ENCODE data around the gene JCAD. TPM values are rescaled to one million over a fixed set of nuclear protein-coding genes. Genes with fewer than 3 reads are reported as not detected.

JCAD gene
- total and polyA plus RNA-seq, 2 of the 8 experiments (the other 6 are each of a cell fraction or from before 2014, with no cell fraction given) = 0.56 to 5.2 TPM

DNA sequence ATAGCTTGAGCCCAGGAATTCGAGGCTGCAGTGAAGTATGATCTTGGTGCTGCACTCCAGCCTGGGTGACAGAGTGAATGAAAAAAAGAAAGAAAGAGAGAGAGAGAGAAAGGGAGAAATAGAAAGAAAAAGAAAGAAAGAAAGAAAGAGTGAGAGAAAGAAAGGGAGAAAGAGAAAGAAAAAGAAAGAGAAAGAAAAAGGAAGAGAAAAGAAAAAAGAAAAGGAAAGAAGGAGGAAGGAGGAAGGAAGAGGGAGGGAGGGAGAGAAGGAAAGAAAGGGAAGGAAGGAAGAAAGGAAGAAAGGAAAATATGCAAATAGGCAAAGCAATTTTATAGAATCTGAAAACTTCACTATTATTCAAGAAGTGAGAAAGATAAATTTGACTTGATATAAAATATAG is 24.5 kb upstream of the JCAD start:
- no peak overlapping the region for H3K18ac ChIP-seq (ENCODE audit: extremely low read depth, low read length)
- no peak overlapping the region for H2BK5ac ChIP-seq (ENCODE audit: low read depth, low read length)
- H4K20me1 ChIP-seq (replicated peaks in 1 of 2; ENCODE audit: control insufficient read depth in 1 of 2, insufficient read depth in 2 of 2, low read length in 2 of 2) = no peaks in the 10 kb centered on the region
- no peak overlapping the region for H2AK5ac ChIP-seq (ENCODE audit: low read depth, low read length)
- WGBS, 2 experiments (ENCODE audit: extremely low coverage in 1 of 2, insufficient coverage in 1 of 2, insufficient read length in 1 of 2, insufficient replicate concordance in 2 of 2, low coverage in 1 of 2, low lambda C conversion rate in 2 of 2, missing lambda C conversion rate in 1 of 2) = 92% methylated on average over 1 of the region's 1 CpG; no CpG with 5 or more reads in 1 of the 2 experiments
- no peaks in the 10 kb centered on the region for H3K9me3 ChIP-seq (ENCODE audit: insufficient read depth in 2 of 2, low read depth in 1 of 2, low read length in 1 of 2)
- no peak overlapping the region for H2BK120ac ChIP-seq (replicated peaks; ENCODE audit: low read depth, low read length)
- no peaks in the 10 kb centered on the region for H3K4me1 ChIP-seq (replicated peaks in 1 of 4; ENCODE audit: control insufficient read depth in 3 of 4, insufficient read depth in 4 of 4, low read length in 3 of 4)
- H3K4me3 ChIP-seq (ENCODE audit: extremely low read depth in 1 of 4, insufficient read depth in 2 of 4, low read depth in 3 of 4, low read length in 4 of 4) = no peak overlapping the region
- no peak overlapping the region for H3K4ac ChIP-seq (replicated peaks; ENCODE audit: insufficient read length, low read depth, low read length)
- FAIRE-seq = no peak
- H3K36me3 ChIP-seq (ENCODE audit: control insufficient read depth in 2 of 4, insufficient read depth in 4 of 4, low read length in 3 of 4) = no peaks in the 10 kb centered on the region
- no peak overlapping the region for H2BK15ac ChIP-seq (ENCODE audit: low read length)
- H3K23ac ChIP-seq (ENCODE audit: insufficient read length) = no peak overlapping the region
- ChIA-PET POLR2A (ENCODE audit: partially characterized antibody) (no interaction called here), CTCF (ENCODE audit: partially characterized antibody) (interaction anchor here (0.7 to 0.9 kb wide), 2 partner anchors 57 to 137 kb away, joined by 3 read pairs; no protein-coding TSS in a partner anchor)
- H3K79me2 ChIP-seq (ENCODE audit: control insufficient read depth in 1 of 2, insufficient read depth in 2 of 2, low read length in 2 of 2) = no peaks in the 10 kb centered on the region
- H3K14ac ChIP-seq (ENCODE audit: insufficient read length) = no peak overlapping the region
- no peak overlapping the region for H4K91ac ChIP-seq (replicated peaks; ENCODE audit: insufficient read length, low read length)
- H4K8ac ChIP-seq (ENCODE audit: extremely low read depth, insufficient read depth, low read length) = no peak overlapping the region
- no peak overlapping the region for H3K56ac ChIP-seq (replicated peaks; ENCODE audit: insufficient read length, low read depth, low read length)
- H3K9ac ChIP-seq (replicated peaks in 1 of 4; ENCODE audit: extremely low read depth in 1 of 4, low read depth in 3 of 4, low read length in 3 of 4) = no peak overlapping the region
- DNase-seq (ENCODE audit: low read depth in 1 of 2, low spot score in 2 of 2) = no peak
- H2AFZ ChIP-seq (ENCODE audit: low read length) = no peak overlapping the region
- no peak overlapping the region for H2BK20ac ChIP-seq (ENCODE audit: low read length)
- H3K27ac ChIP-seq (ENCODE audit: low read depth, low read length) = no peak overlapping the region
- no peaks in the 10 kb centered on the region for H3K23me2 ChIP-seq (ENCODE audit: low read depth, low read length)
- no peaks in the 10 kb centered on the region for H3K27me3 ChIP-seq (replicated peaks in 1 of 4; ENCODE audit: control insufficient read depth in 3 of 4, extremely low read depth in 1 of 4, insufficient read depth in 3 of 4, low read length in 3 of 4)
- H4K5ac ChIP-seq (ENCODE audit: insufficient read length, low read depth, low read length) = no peak overlapping the region
- H3K4me2 ChIP-seq (ENCODE audit: insufficient read depth in 1 of 2, low read depth in 2 of 2, low read length in 2 of 2) = no peak overlapping the region
- no peaks in the 10 kb centered on the region for H3K79me1 ChIP-seq (ENCODE audit: low read depth, low read length)
- no peak overlapping the region for H2BK12ac ChIP-seq (ENCODE audit: low read depth, low read length)
- no peak for TF ChIP-seq POU5F1 (IDR thresholded peaks at IDR 0.05; ENCODE audit: low read depth, low read length)
- TF ChIP-seq CBX8 (IDR thresholded peaks at IDR 0.05; ENCODE audit: borderline replicate concordance, low read depth, low read length) = no peak
- no peak for TF ChIP-seq KDM1A (IDR thresholded peaks at IDR 0.05; ENCODE audit: borderline replicate concordance, low read length)
- TF ChIP-seq, protein P1, sequence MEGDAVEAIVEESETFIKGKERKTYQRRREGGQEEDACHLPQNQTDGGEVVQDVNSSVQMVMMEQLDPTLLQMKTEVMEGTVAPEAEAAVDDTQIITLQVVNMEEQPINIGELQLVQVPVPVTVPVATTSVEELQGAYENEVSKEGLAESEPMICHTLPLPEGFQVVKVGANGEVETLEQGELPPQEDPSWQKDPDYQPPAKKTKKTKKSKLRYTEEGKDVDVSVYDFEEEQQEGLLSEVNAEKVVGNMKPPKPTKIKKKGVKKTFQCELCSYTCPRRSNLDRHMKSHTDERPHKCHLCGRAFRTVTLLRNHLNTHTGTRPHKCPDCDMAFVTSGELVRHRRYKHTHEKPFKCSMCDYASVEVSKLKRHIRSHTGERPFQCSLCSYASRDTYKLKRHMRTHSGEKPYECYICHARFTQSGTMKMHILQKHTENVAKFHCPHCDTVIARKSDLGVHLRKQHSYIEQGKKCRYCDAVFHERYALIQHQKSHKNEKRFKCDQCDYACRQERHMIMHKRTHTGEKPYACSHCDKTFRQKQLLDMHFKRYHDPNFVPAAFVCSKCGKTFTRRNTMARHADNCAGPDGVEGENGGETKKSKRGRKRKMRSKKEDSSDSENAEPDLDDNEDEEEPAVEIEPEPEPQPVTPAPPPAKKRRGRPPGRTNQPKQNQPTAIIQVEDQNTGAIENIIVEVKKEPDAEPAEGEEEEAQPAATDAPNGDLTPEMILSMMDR (IDR thresholded peaks at IDR 0.05; ENCODE audit: control extremely low read depth in 1 of 3, insufficient read depth in 1 of 3, low read depth in 1 of 3, low read length in 3 of 3) = no peak
- TF ChIP-seq TAF1 (IDR thresholded peaks at IDR 0.05; ENCODE audit: low read depth, low read length) = no peak
- no peak for TF ChIP-seq BCL11A (IDR thresholded peaks at IDR 0.05; ENCODE audit: low read depth in 2 of 2, low read length in 2 of 2)
- no peak for TF ChIP-seq RNF2 (IDR thresholded peaks at IDR 0.05; ENCODE audit: borderline replicate concordance, low read depth, low read length, missing control alignments, poor library complexity, severe bottlenecking)
- no peak for TF ChIP-seq PHF8 (conservative IDR thresholded peaks at IDR 0.05; ENCODE audit: low read depth, low read length)
- no peak for TF ChIP-seq POLR2A (IDR thresholded peaks at IDR 0.05; ENCODE audit: control extremely low read depth in 1 of 2, low read depth in 2 of 2, low read length in 2 of 2)
- TF ChIP-seq SP1 (IDR thresholded peaks at IDR 0.05; ENCODE audit: low read depth, low read length) = no peak
- TF ChIP-seq GABPA (IDR thresholded peaks at IDR 0.05; ENCODE audit: borderline replicate concordance, insufficient read depth, low read length) = no peak
- TF ChIP-seq JUND (IDR thresholded peaks at IDR 0.05; ENCODE audit: low read length) = no peak
